HCT116 (cell line): ENCODE results near the gene SHC1. TPM values are rescaled to one million over a fixed set of nuclear protein-coding genes. Genes with fewer than 3 reads are reported as not detected.

Experiments used
- ATAC-seq: fragments of 200-7000 bp; cut with Tn5 transposase; 2 replicates; pipeline ENCODE4 v1.9.1; 2020; ENCODE audit warnings: mild to moderate bottlenecking, moderate library complexity
- BruUV-seq: library from RNA; stranded (reverse); fragments of 400-500 nt; replicated peaks from 2 replicates; lab custom pipeline; 2021; lab: Mats Ljungman, UMichigan
- CTCF ChIA-PET: fragments of 300-600 bp; sonication (Branson Sonifier 250); formaldehyde crosslinking; loops from one replicate; lab custom pipeline; 2021; ENCODE audit warnings: antibody characterized with exemption; lab: Charles Lee
- POLR2A ChIA-PET: fragments of 300-600, 350-600 bp; sonication (Branson Sonifier 250); formaldehyde crosslinking; loops from one replicate; lab custom pipeline; 2021; ENCODE audit warnings: antibody characterized with exemption; lab: Charles Lee
- RAD21 ChIA-PET, 2 experiments: fragments of 300-600 bp; sonication (Branson Sonifier 250); formaldehyde crosslinking; loops; one replicate each; lab custom pipeline; 2023; ENCODE audit warnings: low total read pairs in 2 of 2; ENCODE audit not compliant: uncharacterized antibody in 2 of 2, unreplicated experiment in 2 of 2, low non-redundant PET in 1 of 2; lab: Charles Lee
- DNase-seq: peaks from one replicate; pipeline ENCODE4 v3.0.0-alpha.2; 2010; ENCODE audit warnings: low read depth, low spot score
- H2AFZ ChIP-seq: fragments of 200-600 bp; shearing (Covaris generic), sonication (generic); 2 replicates; pipeline ENCODE4 v1.6.1; 2017; ENCODE audit warnings: low read depth, mixed run types, mixed read lengths, antibody characterized with exemption, low read length; ENCODE audit not compliant: poor library complexity, severe bottlenecking
- H3K27ac ChIP-seq: 2 replicates; pipeline ENCODE4 v1.5.1; 2012; ENCODE audit warnings: low read depth, low read length
- H3K27me3 ChIP-seq: fragments of 200-600 bp; sonication (generic); 2 replicates; pipeline ENCODE4 v1.6.1; 2016; ENCODE audit warnings: mixed run types, low read length, mixed read lengths; ENCODE audit not compliant: insufficient read depth
- H3K36me3 ChIP-seq, 2 experiments: fragments of 200-500 bp in 1 of 2; fragments of 200-600 bp in 1 of 2; sonication (Bioruptor generic) in 1 of 2; sonication (generic) in 1 of 2; 2 replicates each; pipeline versions ENCODE4 v1.5.1 to v1.6.1; 2014 to 2016; ENCODE audit warnings: low read length in 2 of 2, inconsistent platforms in 1 of 2, mixed read lengths in 1 of 2, mixed run types in 1 of 2; ENCODE audit not compliant: insufficient read depth in 2 of 2, control insufficient read depth in 1 of 2
- H3K4me1 ChIP-seq, 2 experiments: fragments of 200-600 bp in 1 of 2; sonication (generic) in 1 of 2; 2 replicates each; pipeline versions ENCODE4 v1.5.1 to v1.6.1; 2012 to 2017; ENCODE audit warnings: low read length in 2 of 2, inconsistent platforms in 1 of 2, mild to moderate bottlenecking in 1 of 2, mixed read lengths in 1 of 2, mixed run types in 1 of 2, moderate library complexity in 1 of 2; ENCODE audit not compliant: insufficient read depth in 2 of 2, control insufficient read depth in 1 of 2
- H3K4me2 ChIP-seq: fragments of 200-600 bp; sonication (generic); 2 replicates; pipeline ENCODE4 v1.6.1; 2017; ENCODE audit warnings: mixed run types, low read length, mixed read lengths
- H3K4me3 ChIP-seq, 2 experiments: fragments of 200-600 bp in 1 of 2; sonication (generic) in 1 of 2; replicated peaks in 1 of 2; 2 replicates each; pipeline ENCODE4 v1.5.1; 2011 to 2016; ENCODE audit warnings: low read length in 2 of 2, control low read depth in 1 of 2, low read depth in 1 of 2, mild to moderate bottlenecking in 1 of 2, mixed read lengths in 1 of 2, mixed run types in 1 of 2
- H3K79me2 ChIP-seq: fragments of 200-600 bp; sonication (generic); 2 replicates; pipeline ENCODE4 v1.6.1; 2017; ENCODE audit warnings: mild to moderate bottlenecking, mixed run types, low read length, moderate library complexity, mixed read lengths; ENCODE audit not compliant: insufficient read depth
- H3K9ac ChIP-seq: fragments of 200-600 bp; sonication (generic); 2 replicates; pipeline ENCODE4 v1.6.1; 2016; ENCODE audit warnings: low read length, mixed read lengths
- H3K9me2 ChIP-seq: fragments of 200-600 bp; sonication (generic), shearing (Covaris generic); 2 replicates; pipeline ENCODE4 v1.6.1; 2017; ENCODE audit warnings: mixed run types, mild to moderate bottlenecking, moderate library complexity; ENCODE audit not compliant: insufficient read depth
- H3K9me3 ChIP-seq, 2 experiments: fragments of 200-500 bp in 1 of 2; fragments of 200-600 bp in 1 of 2; sonication (Bioruptor generic) in 1 of 2; sonication (generic) in 1 of 2; 2 replicates each; pipeline ENCODE4 v1.6.1; 2014 to 2017; ENCODE audit warnings: low read length in 2 of 2, mixed read lengths in 2 of 2, inconsistent platforms in 1 of 2, low read depth in 1 of 2, mild to moderate bottlenecking in 1 of 2, mixed run types in 1 of 2, moderate library complexity in 1 of 2; ENCODE audit not compliant: control insufficient read depth in 1 of 2, insufficient read depth in 1 of 2
- H4K20me1 ChIP-seq: fragments of 200-600 bp; sonication (generic), shearing (Covaris generic); 2 replicates; pipeline ENCODE4 v1.6.1; 2017; ENCODE audit warnings: mixed run types, mild to moderate bottlenecking, moderate library complexity; ENCODE audit not compliant: insufficient read depth
- ELF1 ChIP-seq: IDR thresholded peaks from 2 replicates; pipeline ENCODE4 v1.6.1; 2012; ENCODE audit warnings: low read depth, borderline replicate concordance
- EZH2 ChIP-seq: fragments of 200-600 bp; sonication (generic); IDR thresholded peaks from 2 replicates; pipeline ENCODE4 v1.6.1; 2017; ENCODE audit warnings: antibody characterized with exemption, mixed run types
- EZH2phosphoT487 ChIP-seq: fragments of 200-600 bp; IDR thresholded peaks from 2 replicates; pipeline ENCODE4 v1.6.1; 2018; ENCODE audit warnings: antibody characterized with exemption, borderline replicate concordance
- JUND ChIP-seq: IDR thresholded peaks from 2 replicates; pipeline ENCODE4 v1.6.1; 2012
- POLR2A ChIP-seq: IDR thresholded peaks from 2 replicates; pipeline ENCODE4 v1.7.0; 2011; ENCODE audit warnings: borderline replicate concordance; ENCODE audit not compliant: insufficient read depth, insufficient read length; ENCODE audit errors: extremely low read depth
- POLR2AphosphoS5 ChIP-seq: IDR thresholded peaks from 2 replicates; pipeline ENCODE4 v1.6.1; 2011; ENCODE audit warnings: mild to moderate bottlenecking, low read depth, low read length, moderate library complexity
- RAD21 ChIP-seq: IDR thresholded peaks from 2 replicates; pipeline ENCODE4 v1.6.1; 2012; ENCODE audit warnings: low read depth, mild to moderate bottlenecking
- SIN3A ChIP-seq: IDR thresholded peaks from 2 replicates; pipeline ENCODE4 v1.6.1; 2012; ENCODE audit warnings: low read depth
- SRF ChIP-seq: IDR thresholded peaks from 2 replicates; pipeline ENCODE4 v1.6.1; 2012; ENCODE audit warnings: low read depth
- TCF7L2 ChIP-seq: IDR thresholded peaks from 2 replicates; pipeline ENCODE4 v1.7.0; 2011; ENCODE audit warnings: borderline replicate concordance, inconsistent platforms; ENCODE audit not compliant: insufficient read depth, insufficient read length; ENCODE audit errors: extremely low read depth
- YY1 ChIP-seq: IDR thresholded peaks from 2 replicates; pipeline ENCODE4 v1.6.1; 2011; ENCODE audit warnings: low read length, low read depth, moderate library complexity, mild to moderate bottlenecking; ENCODE audit not compliant: insufficient replicate concordance; ENCODE audit errors: extremely low read depth
- ZFX ChIP-seq: fragments of 450-650 bp; IDR thresholded peaks from 2 replicates; pipeline ENCODE4 v1.6.1; 2017
- intact Hi-C: fragments of 100-400 bp; cut with micrococcal nuclease; formaldehyde crosslinking; loops from 2 replicates; pipeline ENCODE4 v1.10.0; 2022
- total RNA-seq: library from RNA; stranded (reverse); gene quantifications from one replicate; pipeline ENCODE4 v1.2.1, GENCODE V29; 2021; ENCODE audit not compliant: unreplicated experiment
- TF ChIP-seq, protein P1 (sequence below): IDR thresholded peaks from 2 replicates; pipeline ENCODE4 v1.6.1; 2012
- TF ChIP-seq, protein P2 (sequence below), 3 experiments: fragments of 200-600 bp in 1 of 3; sonication (generic) in 1 of 3; IDR thresholded peaks in 2 of 3; conservative IDR thresholded peaks in 1 of 3; 2 replicates each; pipeline ENCODE4 v1.5.1; 2012 to 2017; ENCODE audit warnings: low read depth in 2 of 3, low read length in 2 of 3, antibody characterized with exemption in 1 of 3, borderline replicate concordance in 1 of 3, control low read depth in 1 of 3, mild to moderate bottlenecking in 1 of 3, mixed read lengths in 1 of 3, mixed run types in 1 of 3, moderate library complexity in 1 of 3; ENCODE audit not compliant: insufficient read depth in 1 of 3
- TF ChIP-seq, protein P3 (sequence below): IDR thresholded peaks from 2 replicates; pipeline ENCODE4 v1.6.1; 2011; ENCODE audit warnings: mild to moderate bottlenecking, low read length, moderate library complexity; ENCODE audit not compliant: insufficient replicate concordance; ENCODE audit errors: extremely low read depth
- TF ChIP-seq, protein P4 (sequence below): IDR thresholded peaks from 2 replicates; pipeline ENCODE4 v1.6.1; 2012
- TF ChIP-seq, protein P5 (sequence below): IDR thresholded peaks from 2 replicates; pipeline ENCODE4 v1.6.1; 2012; ENCODE audit warnings: low read depth

SHC1 gene
- total RNA-seq, 1 experiment from 2014 or later, result 148 TPM

DNA sequence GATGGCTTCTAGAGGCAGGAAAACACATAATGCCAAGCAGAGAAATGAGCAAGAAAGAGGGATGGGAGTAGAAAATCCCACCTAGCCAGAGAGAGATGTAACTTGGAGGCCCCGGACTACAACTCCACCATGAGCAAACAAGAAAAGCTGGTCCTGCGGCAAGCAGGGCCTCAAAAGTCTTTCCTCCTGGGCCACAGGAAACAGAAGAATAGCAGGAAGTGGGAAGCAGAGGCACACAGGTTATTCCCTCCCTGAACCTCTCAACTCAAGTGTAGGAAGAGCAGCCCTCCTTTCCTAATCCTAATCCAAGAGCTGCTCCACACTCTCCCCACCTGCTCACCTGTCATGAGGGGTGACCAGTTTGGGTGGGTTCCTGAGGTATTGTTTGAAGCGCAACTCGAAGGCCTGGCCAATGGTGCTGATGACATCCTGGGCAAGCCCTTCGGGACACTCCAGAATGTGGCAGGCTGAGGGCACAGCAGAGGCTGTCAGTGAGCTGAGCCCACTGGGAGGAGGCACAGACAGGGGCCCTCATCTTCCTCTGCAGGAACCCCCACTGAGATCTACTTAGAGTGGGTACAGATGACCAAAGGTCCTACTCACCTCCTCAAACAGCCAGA, 3.1 kb downstream of the SHC1 start:
- BruUV-seq, result no TSS peak
- Histone ChIP-seq H3K79me2 (peaks cover 70% of the 10 kb centered on the region), H4K20me1 (no peaks in the 10 kb centered on the region), H3K9ac (no peak overlapping the region), H3K4me3 (no peak overlapping the region), H3K4me2 (no peak overlapping the region), H2AFZ (no peak overlapping the region), H3K27ac (no peak overlapping the region), H3K4me1 (peaks cover 35 to 60% of the 10 kb centered on the region in 2 experiments), H3K9me3 (no peaks in the 10 kb centered on the region), H3K9me2 (no peaks in the 10 kb centered on the region), H3K36me3 (peaks cover 26 to 55% of the 10 kb centered on the region in 2 experiments; a peak in 3 of 4 replicates), H3K27me3 (no peaks in the 10 kb centered on the region)
- ChIA-PET POLR2A (no interaction called here), CTCF (no interaction called here), RAD21 (no interaction called here)
- ATAC-seq (no peak), DNase-seq (no peak)
- intact Hi-C loops, result no loop called here
- no peak for TF ChIP-seq SRF
- TF ChIP-seq ZFX, result no peak
- TF ChIP-seq SIN3A, result no peak
- TF ChIP-seq POLR2AphosphoS5, result no peak
- no peak for TF ChIP-seq EZH2phosphoT487
- TF ChIP-seq, protein P1, sequence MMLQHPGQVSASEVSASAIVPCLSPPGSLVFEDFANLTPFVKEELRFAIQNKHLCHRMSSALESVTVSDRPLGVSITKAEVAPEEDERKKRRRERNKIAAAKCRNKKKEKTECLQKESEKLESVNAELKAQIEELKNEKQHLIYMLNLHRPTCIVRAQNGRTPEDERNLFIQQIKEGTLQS, result no peak
- TF ChIP-seq, protein P2, sequence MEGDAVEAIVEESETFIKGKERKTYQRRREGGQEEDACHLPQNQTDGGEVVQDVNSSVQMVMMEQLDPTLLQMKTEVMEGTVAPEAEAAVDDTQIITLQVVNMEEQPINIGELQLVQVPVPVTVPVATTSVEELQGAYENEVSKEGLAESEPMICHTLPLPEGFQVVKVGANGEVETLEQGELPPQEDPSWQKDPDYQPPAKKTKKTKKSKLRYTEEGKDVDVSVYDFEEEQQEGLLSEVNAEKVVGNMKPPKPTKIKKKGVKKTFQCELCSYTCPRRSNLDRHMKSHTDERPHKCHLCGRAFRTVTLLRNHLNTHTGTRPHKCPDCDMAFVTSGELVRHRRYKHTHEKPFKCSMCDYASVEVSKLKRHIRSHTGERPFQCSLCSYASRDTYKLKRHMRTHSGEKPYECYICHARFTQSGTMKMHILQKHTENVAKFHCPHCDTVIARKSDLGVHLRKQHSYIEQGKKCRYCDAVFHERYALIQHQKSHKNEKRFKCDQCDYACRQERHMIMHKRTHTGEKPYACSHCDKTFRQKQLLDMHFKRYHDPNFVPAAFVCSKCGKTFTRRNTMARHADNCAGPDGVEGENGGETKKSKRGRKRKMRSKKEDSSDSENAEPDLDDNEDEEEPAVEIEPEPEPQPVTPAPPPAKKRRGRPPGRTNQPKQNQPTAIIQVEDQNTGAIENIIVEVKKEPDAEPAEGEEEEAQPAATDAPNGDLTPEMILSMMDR (IDR thresholded peaks at IDR 0.05 in 2 of 3, conservative IDR thresholded peaks at IDR 0.05 in 1 of 3; ENCODE audit: borderline replicate concordance in 1 of 3, insufficient read depth in 1 of 3, low read depth in 2 of 3, low read length in 2 of 3), result no peak
- TF ChIP-seq POLR2A, result no peak
- TF ChIP-seq EZH2, result no peak
- TF ChIP-seq, protein P3, sequence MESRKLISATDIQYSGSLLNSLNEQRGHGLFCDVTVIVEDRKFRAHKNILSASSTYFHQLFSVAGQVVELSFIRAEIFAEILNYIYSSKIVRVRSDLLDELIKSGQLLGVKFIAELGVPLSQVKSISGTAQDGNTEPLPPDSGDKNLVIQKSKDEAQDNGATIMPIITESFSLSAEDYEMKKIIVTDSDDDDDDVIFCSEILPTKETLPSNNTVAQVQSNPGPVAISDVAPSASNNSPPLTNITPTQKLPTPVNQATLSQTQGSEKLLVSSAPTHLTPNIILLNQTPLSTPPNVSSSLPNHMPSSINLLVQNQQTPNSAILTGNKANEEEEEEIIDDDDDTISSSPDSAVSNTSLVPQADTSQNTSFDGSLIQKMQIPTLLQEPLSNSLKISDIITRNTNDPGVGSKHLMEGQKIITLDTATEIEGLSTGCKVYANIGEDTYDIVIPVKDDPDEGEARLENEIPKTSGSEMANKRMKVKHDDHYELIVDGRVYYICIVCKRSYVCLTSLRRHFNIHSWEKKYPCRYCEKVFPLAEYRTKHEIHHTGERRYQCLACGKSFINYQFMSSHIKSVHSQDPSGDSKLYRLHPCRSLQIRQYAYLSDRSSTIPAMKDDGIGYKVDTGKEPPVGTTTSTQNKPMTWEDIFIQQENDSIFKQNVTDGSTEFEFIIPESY, result no peak
- no peak for TF ChIP-seq TCF7L2
- TF ChIP-seq, protein P4, sequence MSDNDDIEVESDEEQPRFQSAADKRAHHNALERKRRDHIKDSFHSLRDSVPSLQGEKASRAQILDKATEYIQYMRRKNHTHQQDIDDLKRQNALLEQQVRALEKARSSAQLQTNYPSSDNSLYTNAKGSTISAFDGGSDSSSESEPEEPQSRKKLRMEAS, result no peak
- no peak for TF ChIP-seq JUND
- TF ChIP-seq RAD21, result no peak
- TF ChIP-seq YY1, result no peak
- TF ChIP-seq, protein P5, sequence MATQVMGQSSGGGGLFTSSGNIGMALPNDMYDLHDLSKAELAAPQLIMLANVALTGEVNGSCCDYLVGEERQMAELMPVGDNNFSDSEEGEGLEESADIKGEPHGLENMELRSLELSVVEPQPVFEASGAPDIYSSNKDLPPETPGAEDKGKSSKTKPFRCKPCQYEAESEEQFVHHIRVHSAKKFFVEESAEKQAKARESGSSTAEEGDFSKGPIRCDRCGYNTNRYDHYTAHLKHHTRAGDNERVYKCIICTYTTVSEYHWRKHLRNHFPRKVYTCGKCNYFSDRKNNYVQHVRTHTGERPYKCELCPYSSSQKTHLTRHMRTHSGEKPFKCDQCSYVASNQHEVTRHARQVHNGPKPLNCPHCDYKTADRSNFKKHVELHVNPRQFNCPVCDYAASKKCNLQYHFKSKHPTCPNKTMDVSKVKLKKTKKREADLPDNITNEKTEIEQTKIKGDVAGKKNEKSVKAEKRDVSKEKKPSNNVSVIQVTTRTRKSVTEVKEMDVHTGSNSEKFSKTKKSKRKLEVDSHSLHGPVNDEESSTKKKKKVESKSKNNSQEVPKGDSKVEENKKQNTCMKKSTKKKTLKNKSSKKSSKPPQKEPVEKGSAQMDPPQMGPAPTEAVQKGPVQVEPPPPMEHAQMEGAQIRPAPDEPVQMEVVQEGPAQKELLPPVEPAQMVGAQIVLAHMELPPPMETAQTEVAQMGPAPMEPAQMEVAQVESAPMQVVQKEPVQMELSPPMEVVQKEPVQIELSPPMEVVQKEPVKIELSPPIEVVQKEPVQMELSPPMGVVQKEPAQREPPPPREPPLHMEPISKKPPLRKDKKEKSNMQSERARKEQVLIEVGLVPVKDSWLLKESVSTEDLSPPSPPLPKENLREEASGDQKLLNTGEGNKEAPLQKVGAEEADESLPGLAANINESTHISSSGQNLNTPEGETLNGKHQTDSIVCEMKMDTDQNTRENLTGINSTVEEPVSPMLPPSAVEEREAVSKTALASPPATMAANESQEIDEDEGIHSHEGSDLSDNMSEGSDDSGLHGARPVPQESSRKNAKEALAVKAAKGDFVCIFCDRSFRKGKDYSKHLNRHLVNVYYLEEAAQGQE, result no peak
- no peak for TF ChIP-seq ELF1
